ENCODE measurements around the gene ABCB9. TPM values are rescaled to one million over a fixed set of nuclear protein-coding genes. Genes with fewer than 3 reads are reported as not detected.

Gene ABCB9
- total RNA-seq, 2 donors from 2014 or later: 5.7 to 5.8 TPM

GRCh38 chr12:122974892-122975789, 8.9 kb upstream of the ABCB9 start, which contains the start of gene OGFOD2:
Gene OGFOD2 (plus strand): TSS chr12:122975244. CDS start chr12:122975252, 8 bp downstream.
- intact Hi-C loops (cut with DNase I): loop anchor here in 1 of 2 donors (5.0 kb wide), 1 partner anchor 257 kb away; the partner anchor contains the start of genes MPHOSPH9 and MTRFR
- ATAC-seq (peak; percentile 94 to 95), DNase-seq (peak; percentile 94)

- intact Hi-C loops (cut with DNase I): no loop called here
- DNase-seq (peak; percentile 98), ATAC-seq (peak; percentile 97)
Measured at GRCh38 chr12:122974274-122974891, 8.1 kb upstream of the ABCB9 start.

GRCh38 chr12:122969676-122970075, 3.4 kb upstream of the ABCB9 start:
- DNase-seq (no peak), ATAC-seq (no peak)
- intact Hi-C loops (cut with DNase I): no loop called here

- ATAC-seq: no peak
- intact Hi-C loops (cut with DNase I): no loop called here
- no peak for DNase-seq
Measured at GRCh38 chr12:122968104-122968503, 1.8 kb upstream of the ABCB9 start.

- intact Hi-C loops (cut with DNase I): no loop called here
- no peak for DNase-seq
Measured at GRCh38 chr12:122966743-122967550, 684 bp upstream of the ABCB9 start.

GRCh38 chr12:122965321-122965751, 927 bp downstream of the ABCB9 start:
- intact Hi-C loops (cut with DNase I): no loop called here
- ATAC-seq (peak in 1 of 2 donors; percentile 1), DNase-seq (peak; percentile 28)

More at GRCh38 chr12:122966743-122967550, 684 bp upstream of the ABCB9 start:
- ATAC-seq: no peak

- DNase-seq: no peak
- ATAC-seq: no peak
- intact Hi-C loops (cut with DNase I): no loop called here
Measured at GRCh38 chr12:122964439-122965257, 1.6 kb downstream of the ABCB9 start.

GRCh38 chr12:122963941-122964265, 2.4 kb downstream of the ABCB9 start:
- peak; percentile 28 to 35 for ATAC-seq
- intact Hi-C loops (cut with DNase I): no loop called here
- DNase-seq: peak; percentile 67

GRCh38 chr12:122961531-122962329, 4.5 kb downstream of the ABCB9 start:
- ATAC-seq (no peak), DNase-seq (no peak)
- intact Hi-C loops (cut with DNase I): no loop called here

GRCh38 chr12:122960193-122960569, 6.1 kb downstream of the ABCB9 start:
- DNase-seq: no peak
- intact Hi-C loops (cut with DNase I): no loop called here
- ATAC-seq: no peak

GRCh38 chr12:122959566-122960192, 6.6 kb downstream of the ABCB9 start:
- intact Hi-C loops (cut with DNase I): no loop called here
- ATAC-seq (no peak), DNase-seq (no peak)

- intact Hi-C loops (cut with DNase I): no loop called here
- DNase-seq (no peak), ATAC-seq (peak in 1 of 2 donors; percentile 64)
Measured at GRCh38 chr12:122958198-122958888, 7.9 kb downstream of the ABCB9 start.

GRCh38 chr12:122956035-122956434, 10.2 kb downstream of the ABCB9 start:
- DNase-seq (no peak), ATAC-seq (no peak)
- intact Hi-C loops (cut with DNase I): no loop called here

- no peak for DNase-seq
- intact Hi-C loops (cut with DNase I): no loop called here
Measured at GRCh38 chr12:122955156-122955555, 11.1 kb downstream of the ABCB9 start.

GRCh38 chr12:122951979-122952892, 14.0 kb downstream of the ABCB9 start:
- intact Hi-C loops (cut with DNase I): loop anchor here (1.0 to 5.0 kb wide), 4 partner anchors 90 to 160 kb away; no protein-coding TSS in a partner anchor

More at GRCh38 chr12:122955156-122955555, 11.1 kb downstream of the ABCB9 start:
- ATAC-seq: no peak

GRCh38 chr12:122951406-122951805, 14.9 kb downstream of the ABCB9 start:
- no peak for ATAC-seq
- DNase-seq: no peak
- intact Hi-C loops (cut with DNase I): loop anchor here (5.0 kb wide), 3 partner anchors 89 to 159 kb away; no protein-coding TSS in a partner anchor

More at GRCh38 chr12:122951979-122952892, 14.0 kb downstream of the ABCB9 start:
- ATAC-seq: peak; percentile 92 to 96
- DNase-seq: peak; percentile 77
